ENCODE data around the gene PSG6.
A peak's percentile ranks its signal among the peaks of the same experiment; 100 is the strongest.
"Not testable (repeated sequence)": the region's sequence is repeated elsewhere in the genome, so short reads cannot be mapped to it uniquely, and the experiment has no call there.

The PSG6 gene

DNA sequence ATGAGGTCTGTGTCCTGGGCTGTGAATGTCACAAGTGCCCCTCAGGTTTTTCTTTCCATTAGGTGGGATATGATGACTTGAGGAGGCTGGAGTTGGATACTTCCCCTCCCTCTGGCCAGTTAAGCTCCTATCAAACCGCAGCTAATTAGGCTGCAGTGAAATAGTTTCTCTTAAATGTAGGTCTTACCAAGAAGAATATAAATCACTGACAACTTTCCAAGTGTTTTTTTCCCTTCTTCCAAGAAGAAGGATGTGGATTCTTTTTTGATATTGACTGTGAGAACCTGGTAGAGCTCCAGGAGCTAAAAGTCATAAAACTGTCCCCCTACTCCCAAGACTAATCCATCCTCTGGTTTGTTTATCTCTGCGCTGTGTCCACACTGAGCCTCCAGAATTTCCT, 33.8 kb upstream of the PSG6 start:
- not testable (repeated sequence) for H3K4me1 ChIP-seq (ENCODE audit: control insufficient read depth in 2 of 2, insufficient read depth in 1 of 2, low read depth in 1 of 2, low read length in 2 of 2); H3K27me3 ChIP-seq (ENCODE audit: control insufficient read depth in 3 of 3, insufficient read depth in 3 of 3, low read depth in 1 of 3, low read length in 3 of 3); DNase-seq (ENCODE audit: low spot score); H2BK5ac ChIP-seq (ENCODE audit: low read length); H2AFZ ChIP-seq (ENCODE audit: low read length); H3K27ac ChIP-seq (replicated peaks; ENCODE audit: low read length); H3K79me1 ChIP-seq (ENCODE audit: low read depth, low read length); H2BK15ac ChIP-seq (ENCODE audit: low read length); H3K9ac ChIP-seq (ENCODE audit: low read depth, low read length, poor library complexity); H3K4ac ChIP-seq (ENCODE audit: low read length); H3K23ac ChIP-seq (ENCODE audit: low read depth, low read length, poor library complexity); H2AK5ac ChIP-seq (ENCODE audit: low read depth, low read length); H4K8ac ChIP-seq (ENCODE audit: low read depth, low read length); H3K4me3 ChIP-seq (ENCODE audit: low read length in 2 of 2); H3K18ac ChIP-seq (ENCODE audit: low read length); H3K4me2 ChIP-seq (ENCODE audit: insufficient read depth, low read length, poor library complexity, severe bottlenecking); H2BK120ac ChIP-seq (ENCODE audit: low read depth, low read length); H4K91ac ChIP-seq (ENCODE audit: low read depth, low read length, poor library complexity); H3K14ac ChIP-seq (ENCODE audit: low read length); H2BK12ac ChIP-seq (ENCODE audit: low read length); H3K36me3 ChIP-seq (replicated peaks in 1 of 2; ENCODE audit: control insufficient read depth in 2 of 2, insufficient read depth in 2 of 2, low read length in 2 of 2); H3K9me3 ChIP-seq (replicated peaks in 1 of 2; ENCODE audit: control insufficient read depth in 2 of 2, insufficient read depth in 1 of 2, low read depth in 1 of 2, low read length in 2 of 2)
- WGBS, 2 donors (ENCODE audit: extremely low coverage in 2 of 2, insufficient read length in 2 of 2, insufficient replicate concordance in 1 of 2) = no CpG with 5 or more reads among the region's 2 CpGs

DNA sequence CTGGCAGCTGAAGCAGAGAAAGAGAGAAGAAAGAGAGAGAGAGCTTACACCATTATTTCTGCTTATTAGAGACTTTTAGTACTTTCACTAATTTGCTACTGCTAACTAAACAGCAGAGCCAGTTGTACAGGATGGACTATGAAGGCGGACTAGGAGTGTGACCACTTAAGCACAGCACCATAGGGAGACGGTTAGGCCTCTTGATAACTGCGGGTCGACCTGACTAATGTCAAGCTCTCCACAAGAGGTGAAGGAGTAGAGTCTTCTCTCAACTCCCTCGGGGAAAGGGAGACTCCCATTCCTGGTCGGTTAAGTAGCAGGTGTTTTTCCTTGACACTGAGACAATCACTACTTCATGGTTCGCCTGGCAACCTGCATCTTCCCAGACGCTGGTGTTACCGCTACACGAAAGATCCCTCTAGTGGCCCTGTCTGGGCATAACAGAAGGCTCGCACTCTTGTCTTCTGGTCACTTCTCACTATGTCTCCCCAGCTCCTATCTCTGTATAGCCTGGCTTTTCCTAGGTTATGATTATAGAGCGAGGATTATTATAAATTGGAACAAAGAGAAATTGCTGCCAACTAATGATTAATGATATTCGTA, 24.6 kb upstream of the PSG6 start:
- Histone ChIP-seq H4K8ac (ENCODE audit: low read depth, low read length) (no peak overlapping the region), H3K23ac (ENCODE audit: low read depth, low read length, poor library complexity) (no peak overlapping the region), H3K9ac (ENCODE audit: low read depth, low read length, poor library complexity) (no peak overlapping the region), H3K4ac (ENCODE audit: low read length) (no peak overlapping the region), H3K79me1 (ENCODE audit: low read depth, low read length) (no peaks in the 10 kb centered on the region), H3K9me3 (replicated peaks in 1 of 2; ENCODE audit: control insufficient read depth in 2 of 2, insufficient read depth in 1 of 2, low read depth in 1 of 2, low read length in 2 of 2) (peaks cover 0 to 10% of the 10 kb centered on the region in 2 donors), H2AFZ (ENCODE audit: low read length) (no peak overlapping the region), H3K4me1 (ENCODE audit: control insufficient read depth in 2 of 2, insufficient read depth in 1 of 2, low read depth in 1 of 2, low read length in 2 of 2) (no peaks in the 10 kb centered on the region), H2BK12ac (ENCODE audit: low read length) (no peak overlapping the region), H3K4me2 (ENCODE audit: insufficient read depth, low read length, poor library complexity, severe bottlenecking) (no peak overlapping the region), H3K36me3 (replicated peaks in 1 of 2; ENCODE audit: control insufficient read depth in 2 of 2, insufficient read depth in 2 of 2, low read length in 2 of 2) (no peaks in the 10 kb centered on the region), H2BK5ac (ENCODE audit: low read length) (no peak overlapping the region), H3K14ac (ENCODE audit: low read length) (no peak overlapping the region), H2BK15ac (ENCODE audit: low read length) (no peak overlapping the region), H3K27ac (replicated peaks; ENCODE audit: low read length) (no peak overlapping the region), H2AK5ac (ENCODE audit: low read depth, low read length) (no peak overlapping the region), H3K27me3 (ENCODE audit: control insufficient read depth in 3 of 3, insufficient read depth in 3 of 3, low read depth in 1 of 3, low read length in 3 of 3) (no peaks in the 10 kb centered on the region), H3K4me3 (ENCODE audit: low read length in 2 of 2) (no peak overlapping the region), H2BK120ac (ENCODE audit: low read depth, low read length) (no peak overlapping the region), H3K18ac (ENCODE audit: low read length) (no peak overlapping the region), H4K91ac (ENCODE audit: low read depth, low read length, poor library complexity) (no peak overlapping the region)
- DNase-seq (ENCODE audit: low spot score) = no peak
- no CpG with 5 or more reads among the region's 13 CpGs for WGBS, 2 donors (ENCODE audit: extremely low coverage in 2 of 2, insufficient read length in 2 of 2, insufficient replicate concordance in 1 of 2)

DNA sequence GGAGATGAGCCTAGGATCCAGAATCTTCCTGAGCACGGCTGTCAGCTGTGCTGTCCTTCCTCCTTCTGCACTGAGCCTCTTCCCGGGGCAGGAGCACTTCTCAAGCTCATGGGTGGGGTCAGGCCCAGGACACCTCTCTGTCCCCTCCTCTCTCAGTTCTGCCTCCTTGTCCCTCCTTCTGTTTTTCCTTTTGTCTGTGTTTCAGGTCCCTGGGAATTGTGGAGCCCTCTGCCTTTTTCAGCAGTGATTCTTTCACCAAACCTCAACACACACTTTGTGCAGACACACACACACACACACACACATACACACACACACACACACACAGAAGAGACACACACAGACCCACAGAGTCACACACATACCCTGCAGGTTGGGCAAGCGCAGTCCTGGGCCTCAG, 19.4 kb upstream of the PSG6 start, which contains the start of gene PSG7:
Gene PSG7, minus strand, starts transcription at position 101 of the 400 bp plus-strand sequence. CDS start 131 bp downstream, outside the sequence.
- H3K18ac ChIP-seq (ENCODE audit: low read length); H4K91ac ChIP-seq (ENCODE audit: low read depth, low read length, poor library complexity); DNase-seq (ENCODE audit: low spot score); H3K9ac ChIP-seq (ENCODE audit: low read depth, low read length, poor library complexity); H3K4me2 ChIP-seq (ENCODE audit: insufficient read depth, low read length, poor library complexity, severe bottlenecking); H3K27me3 ChIP-seq (ENCODE audit: control insufficient read depth in 3 of 3, insufficient read depth in 3 of 3, low read depth in 1 of 3, low read length in 3 of 3); H3K23ac ChIP-seq (ENCODE audit: low read depth, low read length, poor library complexity); H3K14ac ChIP-seq (ENCODE audit: low read length); H2AFZ ChIP-seq (ENCODE audit: low read length); H2BK5ac ChIP-seq (ENCODE audit: low read length); H3K9me3 ChIP-seq (replicated peaks in 1 of 2; ENCODE audit: control insufficient read depth in 2 of 2, insufficient read depth in 1 of 2, low read depth in 1 of 2, low read length in 2 of 2); H2BK12ac ChIP-seq (ENCODE audit: low read length); H3K79me1 ChIP-seq (ENCODE audit: low read depth, low read length); H3K36me3 ChIP-seq (replicated peaks in 1 of 2; ENCODE audit: control insufficient read depth in 2 of 2, insufficient read depth in 2 of 2, low read length in 2 of 2); H2BK120ac ChIP-seq (ENCODE audit: low read depth, low read length); H2BK15ac ChIP-seq (ENCODE audit: low read length); H4K8ac ChIP-seq (ENCODE audit: low read depth, low read length); H2AK5ac ChIP-seq (ENCODE audit: low read depth, low read length); H3K4me1 ChIP-seq (ENCODE audit: control insufficient read depth in 2 of 2, insufficient read depth in 1 of 2, low read depth in 1 of 2, low read length in 2 of 2); H3K27ac ChIP-seq (replicated peaks; ENCODE audit: low read length); H3K4ac ChIP-seq (ENCODE audit: low read length): not testable (repeated sequence)
- no CpG with 5 or more reads among the region's 3 CpGs for WGBS, 2 donors (ENCODE audit: extremely low coverage in 2 of 2, insufficient read length in 2 of 2, insufficient replicate concordance in 1 of 2)
- H3K4me3 ChIP-seq (ENCODE audit: low read length in 2 of 2) = peak within 1 kb of the TSS in 1 of 2 donors; percentile 64

DNA sequence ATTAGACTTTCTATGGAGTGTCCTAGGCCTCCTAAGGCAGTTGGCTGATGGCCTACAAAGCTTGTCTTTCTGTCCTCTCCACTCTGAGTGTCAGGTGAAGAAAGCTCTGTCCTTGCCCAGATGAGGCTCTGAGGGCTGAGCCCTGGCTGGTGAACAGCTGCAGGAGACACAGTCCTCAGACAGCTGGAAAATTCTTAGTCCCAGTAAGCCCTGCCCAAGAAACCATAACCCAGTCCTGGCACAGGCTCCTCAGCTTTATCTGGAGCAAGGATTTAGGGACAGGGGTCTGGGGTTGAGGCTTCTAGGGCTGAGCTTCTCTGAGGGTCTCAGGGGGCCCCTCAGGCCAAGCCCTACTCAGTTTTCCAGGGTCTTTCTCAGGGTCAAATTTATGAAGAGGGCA, 17.0 kb upstream of the PSG6 start:
- not testable (repeated sequence) for H2BK5ac ChIP-seq (ENCODE audit: low read length); H3K27me3 ChIP-seq (ENCODE audit: control insufficient read depth in 3 of 3, insufficient read depth in 3 of 3, low read depth in 1 of 3, low read length in 3 of 3); H2AFZ ChIP-seq (ENCODE audit: low read length); H2BK120ac ChIP-seq (ENCODE audit: low read depth, low read length); H4K91ac ChIP-seq (ENCODE audit: low read depth, low read length, poor library complexity); H3K27ac ChIP-seq (replicated peaks; ENCODE audit: low read length); DNase-seq (ENCODE audit: low spot score); H3K4ac ChIP-seq (ENCODE audit: low read length); H3K36me3 ChIP-seq (replicated peaks in 1 of 2; ENCODE audit: control insufficient read depth in 2 of 2, insufficient read depth in 2 of 2, low read length in 2 of 2); H3K4me3 ChIP-seq (ENCODE audit: low read length in 2 of 2); H3K23ac ChIP-seq (ENCODE audit: low read depth, low read length, poor library complexity); H4K8ac ChIP-seq (ENCODE audit: low read depth, low read length); H2BK12ac ChIP-seq (ENCODE audit: low read length); H3K9ac ChIP-seq (ENCODE audit: low read depth, low read length, poor library complexity); H3K4me1 ChIP-seq (ENCODE audit: control insufficient read depth in 2 of 2, insufficient read depth in 1 of 2, low read depth in 1 of 2, low read length in 2 of 2); H3K18ac ChIP-seq (ENCODE audit: low read length); H3K9me3 ChIP-seq (replicated peaks in 1 of 2; ENCODE audit: control insufficient read depth in 2 of 2, insufficient read depth in 1 of 2, low read depth in 1 of 2, low read length in 2 of 2); H2AK5ac ChIP-seq (ENCODE audit: low read depth, low read length); H3K4me2 ChIP-seq (ENCODE audit: insufficient read depth, low read length, poor library complexity, severe bottlenecking); H3K14ac ChIP-seq (ENCODE audit: low read length); H3K79me1 ChIP-seq (ENCODE audit: low read depth, low read length); H2BK15ac ChIP-seq (ENCODE audit: low read length)
